ENCODE results near the gene TMEM150C. TPM values are rescaled to one million over a fixed set of nuclear protein-coding genes. Genes with fewer than 3 reads are reported as not detected.
A peak's percentile ranks its signal among the peaks of the same experiment; 100 is the strongest.

Gene TMEM150C
- total RNA-seq, 1 experiment from 2014 or later, result 2.7 TPM

DNA sequence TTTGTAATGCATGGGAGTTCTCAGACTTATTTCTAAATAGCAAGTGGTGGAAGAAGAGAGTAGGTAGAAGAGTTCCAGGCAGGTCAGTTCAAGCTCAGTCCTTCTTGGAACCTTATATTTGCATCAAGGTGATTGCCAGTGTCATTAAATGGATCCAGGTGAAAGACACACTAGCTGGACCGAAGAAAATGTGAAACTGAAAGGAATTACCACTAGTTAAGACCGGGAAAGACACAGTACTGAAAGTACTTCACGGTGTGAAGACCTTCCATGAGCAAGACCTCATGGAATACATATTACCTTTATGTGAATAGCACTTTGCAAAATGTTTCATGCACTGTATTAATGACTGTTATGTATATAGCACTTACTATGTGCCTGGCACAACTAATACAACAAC is 19.1 kb downstream of the TMEM150C start (continued):
- TF ChIP-seq NFYB (CRISPR knock-in tag; conservative IDR thresholded peaks at IDR 0.05; ENCODE audit: low read depth) (no peak), PRRX2 (CRISPR knock-in tag; IDR thresholded peaks at IDR 0.05) (no peak), GTF2I (CRISPR knock-in tag; conservative IDR thresholded peaks at IDR 0.05) (no peak), SP1 (CRISPR knock-in tag; conservative IDR thresholded peaks at IDR 0.05) (no peak), HMGA2 (CRISPR knock-in tag; IDR thresholded peaks at IDR 0.05) (no peak)
- TF ChIP-seq, protein P1, sequence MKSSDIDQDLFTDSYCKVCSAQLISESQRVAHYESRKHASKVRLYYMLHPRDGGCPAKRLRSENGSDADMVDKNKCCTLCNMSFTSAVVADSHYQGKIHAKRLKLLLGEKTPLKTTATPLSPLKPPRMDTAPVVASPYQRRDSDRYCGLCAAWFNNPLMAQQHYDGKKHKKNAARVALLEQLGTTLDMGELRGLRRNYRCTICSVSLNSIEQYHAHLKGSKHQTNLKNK (CRISPR knock-in tag; IDR thresholded peaks at IDR 0.05), result no peak
- TF ChIP-seq, protein P2, sequence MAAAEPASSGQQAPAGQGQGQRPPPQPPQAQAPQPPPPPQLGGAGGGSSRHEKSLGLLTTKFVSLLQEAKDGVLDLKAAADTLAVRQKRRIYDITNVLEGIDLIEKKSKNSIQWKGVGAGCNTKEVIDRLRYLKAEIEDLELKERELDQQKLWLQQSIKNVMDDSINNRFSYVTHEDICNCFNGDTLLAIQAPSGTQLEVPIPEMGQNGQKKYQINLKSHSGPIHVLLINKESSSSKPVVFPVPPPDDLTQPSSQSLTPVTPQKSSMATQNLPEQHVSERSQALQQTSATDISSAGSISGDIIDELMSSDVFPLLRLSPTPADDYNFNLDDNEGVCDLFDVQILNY (CRISPR knock-in tag; IDR thresholded peaks at IDR 0.05), result no peak

DNA sequence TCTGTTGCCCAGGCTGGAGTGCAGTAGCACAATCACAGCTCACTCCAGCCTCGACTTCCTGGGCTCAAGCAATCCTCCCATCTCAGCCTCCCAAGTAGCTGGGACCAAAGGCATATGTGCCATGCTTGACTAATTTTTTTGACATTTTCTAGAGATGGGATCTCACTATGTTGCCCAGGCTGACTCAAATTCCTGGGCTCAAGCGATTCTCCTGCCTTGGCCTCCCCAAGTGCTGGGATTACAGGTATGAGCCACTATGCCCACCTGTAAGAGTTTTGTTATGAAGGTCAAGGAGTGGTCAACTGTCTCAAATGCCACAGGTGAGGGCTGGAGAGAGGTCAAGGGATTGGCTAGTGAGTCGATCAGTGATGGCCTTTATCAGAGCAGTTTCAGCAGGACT is 32.5 kb downstream of the TMEM150C start:
- Mint-ChIP-seq H3K27me3 (ENCODE audit: low read depth) (no peaks in the 10 kb centered on the region), H3K4me1 (peaks cover 10% of the 10 kb centered on the region), H3K27ac (no peak overlapping the region), H3K36me3 (no peaks in the 10 kb centered on the region), H3K9me3 (0 out of 2 replicates have a peak, but pooled peaks cover 3% of the 10 kb centered on the region), H3K4me3 (no peak overlapping the region)
- TF ChIP-seq, protein P1 (CRISPR knock-in tag; IDR thresholded peaks at IDR 0.05), result no peak
- no peak for TF ChIP-seq ZNF416 (CRISPR knock-in tag; IDR thresholded peaks at IDR 0.05)
- no peak for TF ChIP-seq HMGA2 (CRISPR knock-in tag; IDR thresholded peaks at IDR 0.05)
- no peak for TF ChIP-seq TEAD4 (CRISPR knock-in tag; IDR thresholded peaks at IDR 0.05)
- no peak for TF ChIP-seq ESRRA (CRISPR knock-in tag; IDR thresholded peaks at IDR 0.05; ENCODE audit: borderline replicate concordance)
- peak; percentile 56; the same call in 1 of the 2 replicates for TF ChIP-seq ZNF121 (CRISPR knock-in tag; IDR thresholded peaks at IDR 0.05)
- TF ChIP-seq NFYB (CRISPR knock-in tag; conservative IDR thresholded peaks at IDR 0.05; ENCODE audit: low read depth), result no peak
- ATAC-seq (no peak), DNase-seq (ENCODE audit: low spot score) (no peak)
- CTCF ChIA-PET, result no interaction called here
- POLR2A ChIA-PET, result no interaction called here

DNA sequence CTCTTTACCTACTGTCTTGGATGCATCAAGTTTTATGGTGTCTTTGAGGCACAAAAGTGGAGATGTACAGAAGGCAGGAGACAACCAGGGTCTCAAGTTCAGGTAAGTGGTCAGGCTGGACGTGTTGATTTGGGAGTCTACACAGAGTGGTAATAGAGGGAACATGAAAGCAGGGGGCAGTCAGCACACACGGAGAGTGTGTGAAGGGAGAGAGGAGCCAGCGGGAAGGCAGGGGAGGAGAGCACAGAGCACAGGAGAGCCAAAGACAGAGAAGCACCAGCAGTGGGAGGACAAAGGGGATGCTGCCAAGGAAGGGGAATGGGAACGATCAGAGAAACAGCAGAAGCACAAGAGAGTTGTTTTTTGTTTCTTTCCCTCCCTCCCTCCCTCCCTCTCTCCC is 32.9 kb downstream of the TMEM150C start:
- Mint-ChIP-seq H3K36me3 (no peaks in the 10 kb centered on the region), H3K4me1 (peaks cover 12% of the 10 kb centered on the region), H3K4me3 (no peak overlapping the region), H3K9me3 (0 out of 2 replicates have a peak, but pooled peaks cover 3% of the 10 kb centered on the region), H3K27ac (no peak overlapping the region), H3K27me3 (ENCODE audit: low read depth) (no peaks in the 10 kb centered on the region)
- ChIA-PET POLR2A (no interaction called here), CTCF (no interaction called here)
- DNase-seq (ENCODE audit: low spot score), result no peak
- peak; percentile 57 for ATAC-seq
- no peak for TF ChIP-seq JAZF1 (CRISPR knock-in tag; IDR thresholded peaks at IDR 0.05)

DNA sequence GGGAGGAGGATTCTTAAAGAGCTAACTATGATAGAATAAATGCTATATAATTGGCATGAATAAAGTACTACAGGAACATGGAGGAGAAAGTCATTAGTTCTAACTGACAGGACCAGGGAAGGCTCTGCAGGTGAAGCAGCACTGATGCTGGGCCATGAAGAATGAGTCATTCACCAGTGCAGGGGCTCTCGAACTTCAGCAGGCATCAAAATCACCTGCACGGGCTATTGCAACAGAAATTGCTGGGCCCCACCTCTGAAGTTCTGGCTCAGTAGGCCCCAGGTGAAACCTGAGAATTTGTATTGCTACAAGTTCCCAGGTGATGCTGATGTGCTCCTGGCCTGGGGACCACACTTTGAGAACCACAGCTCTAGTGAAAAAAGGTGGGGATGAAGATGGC is 33.7 kb downstream of the TMEM150C start:
- Mint-ChIP-seq H3K27ac (no peak overlapping the region), H3K4me1 (peaks cover 15% of the 10 kb centered on the region), H3K9me3 (0 out of 2 replicates have a peak, but pooled peaks cover 2% of the 10 kb centered on the region), H3K4me3 (no peak overlapping the region), H3K36me3 (no peaks in the 10 kb centered on the region), H3K27me3 (ENCODE audit: low read depth) (no peaks in the 10 kb centered on the region)
- TF ChIP-seq, protein P3, sequence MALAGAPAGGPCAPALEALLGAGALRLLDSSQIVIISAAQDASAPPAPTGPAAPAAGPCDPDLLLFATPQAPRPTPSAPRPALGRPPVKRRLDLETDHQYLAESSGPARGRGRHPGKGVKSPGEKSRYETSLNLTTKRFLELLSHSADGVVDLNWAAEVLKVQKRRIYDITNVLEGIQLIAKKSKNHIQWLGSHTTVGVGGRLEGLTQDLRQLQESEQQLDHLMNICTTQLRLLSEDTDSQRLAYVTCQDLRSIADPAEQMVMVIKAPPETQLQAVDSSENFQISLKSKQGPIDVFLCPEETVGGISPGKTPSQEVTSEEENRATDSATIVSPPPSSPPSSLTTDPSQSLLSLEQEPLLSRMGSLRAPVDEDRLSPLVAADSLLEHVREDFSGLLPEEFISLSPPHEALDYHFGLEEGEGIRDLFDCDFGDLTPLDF (CRISPR knock-in tag; IDR thresholded peaks at IDR 0.05), result no peak
- TF ChIP-seq ZNF121 (CRISPR knock-in tag; IDR thresholded peaks at IDR 0.05) (no peak), JUN (CRISPR knock-in tag; IDR thresholded peaks at IDR 0.05) (no peak), NR3C1 (CRISPR knock-in tag; conservative IDR thresholded peaks at IDR 0.05; ENCODE audit: low read depth) (no peak), JAZF1 (CRISPR knock-in tag; IDR thresholded peaks at IDR 0.05) (no peak), ZBTB21 (CRISPR knock-in tag; IDR thresholded peaks at IDR 0.05; ENCODE audit: borderline replicate concordance) (no peak), NFYB (CRISPR knock-in tag; conservative IDR thresholded peaks at IDR 0.05; ENCODE audit: low read depth) (no peak), ZNF416 (CRISPR knock-in tag; IDR thresholded peaks at IDR 0.05) (no peak), ZNF671 (CRISPR knock-in tag; IDR thresholded peaks at IDR 0.05) (no peak), SP1 (CRISPR knock-in tag; conservative IDR thresholded peaks at IDR 0.05) (no peak)
- TF ChIP-seq, protein P4, sequence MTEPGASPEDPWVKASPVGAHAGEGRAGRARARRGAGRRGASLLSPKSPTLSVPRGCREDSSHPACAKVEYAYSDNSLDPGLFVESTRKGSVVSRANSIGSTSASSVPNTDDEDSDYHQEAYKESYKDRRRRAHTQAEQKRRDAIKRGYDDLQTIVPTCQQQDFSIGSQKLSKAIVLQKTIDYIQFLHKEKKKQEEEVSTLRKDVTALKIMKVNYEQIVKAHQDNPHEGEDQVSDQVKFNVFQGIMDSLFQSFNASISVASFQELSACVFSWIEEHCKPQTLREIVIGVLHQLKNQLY (CRISPR knock-in tag; IDR thresholded peaks at IDR 0.05), result no peak
- TF ChIP-seq, protein P5, sequence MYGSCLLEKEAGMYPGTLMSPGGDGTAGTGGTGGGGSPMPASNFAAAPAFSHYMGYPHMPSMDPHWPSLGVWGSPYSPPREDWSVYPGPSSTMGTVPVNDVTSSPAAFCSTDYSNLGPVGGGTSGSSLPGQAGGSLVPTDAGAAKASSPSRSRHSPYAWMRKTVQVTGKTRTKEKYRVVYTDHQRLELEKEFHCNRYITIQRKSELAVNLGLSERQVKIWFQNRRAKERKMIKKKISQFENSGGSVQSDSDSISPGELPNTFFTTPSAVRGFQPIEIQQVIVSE (CRISPR knock-in tag; IDR thresholded peaks at IDR 0.05; ENCODE audit: borderline replicate concordance), result no peak
- POLR2A ChIA-PET, result no interaction called here
- DNase-seq (ENCODE audit: low spot score), result no peak
- ATAC-seq, result no peak
- CTCF ChIA-PET, result interaction anchor here (1.0 kb wide), 1 partner anchor 70 kb away, joined by 3 read pairs; no protein-coding TSS in a partner anchor

All from WTC11 (cell line).